HG02973 (cell line): ENCODE measurements around the gene ABCG1.
A peak's percentile ranks its signal among the peaks of the same experiment; 100 is the strongest.
"Not testable (repeated sequence)": the region's sequence is repeated elsewhere in the genome, so short reads cannot be mapped to it uniquely, and the experiment has no call there.

Experiments
- ATAC-seq: cut with Tn5 transposase; IDR thresholded peaks from one replicate; pipeline ENCODE4 v1.9.1; 2021; ENCODE audit warnings: moderate library complexity; ENCODE audit not compliant: unreplicated experiment

The ABCG1 gene

GRCh38 chr21:42218836-42219605 is at the start of gene ABCG1:
ABCG1 (plus strand) TSS chr21:42219140; CDS start chr21:42219263, 123 bp downstream.
- ATAC-seq, result no peak

GRCh38 chr21:42169758-42170157 is 49.2 kb upstream of the ABCG1 start:
- ATAC-seq, result no peak

- no peak for ATAC-seq
Observed at GRCh38 chr21:42171091-42172053, 47.6 kb upstream of the ABCG1 start.

- no peak for ATAC-seq
Observed at GRCh38 chr21:42172596-42173483, 46.1 kb upstream of the ABCG1 start.

- ATAC-seq, result no peak
Observed at GRCh38 chr21:42174173-42174572, 44.8 kb upstream of the ABCG1 start.

- ATAC-seq, result no peak
Observed at GRCh38 chr21:42175110-42175710, 43.7 kb upstream of the ABCG1 start.

- ATAC-seq, result no peak
Observed at GRCh38 chr21:42176859-42177258, 42.1 kb upstream of the ABCG1 start.

GRCh38 chr21:42179316-42179715 is 39.6 kb upstream of the ABCG1 start:
- ATAC-seq, result no peak

- not testable (repeated sequence) for ATAC-seq
Observed at GRCh38 chr21:42180001-42180400, 38.9 kb upstream of the ABCG1 start.

- no peak for ATAC-seq
Observed at GRCh38 chr21:42182713-42183371, 36.1 kb upstream of the ABCG1 start.

- ATAC-seq, result no peak
Observed at GRCh38 chr21:42183374-42184266, 35.3 kb upstream of the ABCG1 start.

- no peak for ATAC-seq
Observed at GRCh38 chr21:42186591-42186990, 32.3 kb upstream of the ABCG1 start.

- peak; percentile 96 for ATAC-seq
Observed at GRCh38 chr21:42187976-42188653, 30.8 kb upstream of the ABCG1 start.

- ATAC-seq, result no peak
Observed at GRCh38 chr21:42188663-42189062, 30.3 kb upstream of the ABCG1 start.

- ATAC-seq, result no peak
Observed at GRCh38 chr21:42189431-42189830, 29.5 kb upstream of the ABCG1 start.

- ATAC-seq, result no peak
Observed at GRCh38 chr21:42189860-42190485, 29.0 kb upstream of the ABCG1 start.

- ATAC-seq, result no peak
Observed at GRCh38 chr21:42190486-42190863, 28.5 kb upstream of the ABCG1 start.

- ATAC-seq, result no peak
Observed at GRCh38 chr21:42191064-42191463, 27.9 kb upstream of the ABCG1 start.
